ENCODE results near the gene CHRND.

CHRND gene

GRCh38 chr2:232488097-232488711, 37.8 kb upstream of the CHRND start:
- peak; percentile 50 for DNase-seq

- peak; percentile 13 for DNase-seq
Observed at GRCh38 chr2:232488721-232489300, 37.1 kb upstream of the CHRND start.

DNA sequence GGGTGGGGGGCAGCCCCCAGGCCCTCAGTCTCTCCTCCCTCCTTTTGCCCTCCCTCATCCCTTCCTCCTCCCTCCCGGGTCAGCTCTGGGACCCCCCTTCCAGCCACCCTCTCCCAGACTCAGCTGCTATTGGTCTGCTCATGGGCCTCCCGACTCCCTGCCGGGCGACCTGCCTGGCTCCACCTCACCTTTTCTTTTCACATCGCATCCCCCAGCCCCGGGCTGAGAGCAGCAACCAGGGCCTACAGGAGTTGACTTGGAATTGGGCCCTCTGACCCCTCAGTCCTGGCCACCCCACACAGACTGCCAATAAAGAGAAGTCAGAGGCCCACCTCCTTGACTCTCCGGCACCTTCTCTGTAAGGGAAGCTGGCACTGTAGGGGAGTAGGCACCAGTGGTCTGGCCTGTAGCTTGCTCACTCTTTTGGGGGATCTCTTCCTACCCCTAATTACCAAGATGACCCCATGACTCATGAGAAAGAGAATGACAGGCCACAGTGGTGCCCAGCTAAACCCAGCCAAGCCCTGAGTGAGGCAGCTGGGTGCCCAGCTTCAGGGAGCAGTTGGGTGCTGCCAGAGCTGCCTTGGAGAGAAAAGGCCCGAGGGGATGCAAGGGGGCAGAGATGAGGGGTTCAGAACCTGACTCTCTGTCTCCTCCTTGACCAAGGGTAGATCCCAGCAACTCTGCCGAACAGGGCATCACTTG, 36.3 kb upstream of the CHRND start:
- DNase-seq, result peak; percentile 17

- DNase-seq, result no peak
Observed at GRCh38 chr2:232490221-232491138, 35.5 kb upstream of the CHRND start.

GRCh38 chr2:232491139-232491780, 34.7 kb upstream of the CHRND start:
- no peak for DNase-seq

DNA sequence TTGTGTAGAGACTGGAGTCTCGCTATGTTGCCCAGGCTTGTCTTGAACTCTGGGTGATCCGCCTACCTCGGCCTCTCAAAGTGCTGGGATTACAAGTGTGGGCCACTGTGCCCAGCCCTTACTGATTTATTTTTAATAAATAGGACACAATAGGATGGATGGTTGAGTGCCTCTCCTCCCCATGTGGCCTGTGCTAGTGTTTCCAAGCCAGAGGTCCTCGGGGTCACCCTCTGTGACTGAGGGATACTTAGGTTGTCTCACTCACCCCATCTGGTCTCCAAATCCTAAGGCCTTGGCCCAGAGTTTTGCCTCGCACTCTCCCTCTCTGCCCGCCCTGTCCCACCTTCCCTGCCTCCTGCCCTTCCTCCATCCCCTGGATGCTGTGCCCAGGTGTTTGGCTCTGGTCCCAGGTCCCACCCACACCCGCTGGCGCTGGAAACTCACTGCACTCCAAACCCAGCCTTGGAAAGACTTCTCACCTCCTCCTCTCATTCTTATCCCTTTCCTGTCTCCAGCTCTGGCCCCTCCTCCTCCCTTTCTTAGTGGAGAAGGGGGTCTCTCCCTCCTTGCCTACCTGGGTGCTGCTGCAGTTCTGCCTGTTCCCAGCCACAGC, 33.6 kb upstream of the CHRND start:
- no peak for DNase-seq

DNA sequence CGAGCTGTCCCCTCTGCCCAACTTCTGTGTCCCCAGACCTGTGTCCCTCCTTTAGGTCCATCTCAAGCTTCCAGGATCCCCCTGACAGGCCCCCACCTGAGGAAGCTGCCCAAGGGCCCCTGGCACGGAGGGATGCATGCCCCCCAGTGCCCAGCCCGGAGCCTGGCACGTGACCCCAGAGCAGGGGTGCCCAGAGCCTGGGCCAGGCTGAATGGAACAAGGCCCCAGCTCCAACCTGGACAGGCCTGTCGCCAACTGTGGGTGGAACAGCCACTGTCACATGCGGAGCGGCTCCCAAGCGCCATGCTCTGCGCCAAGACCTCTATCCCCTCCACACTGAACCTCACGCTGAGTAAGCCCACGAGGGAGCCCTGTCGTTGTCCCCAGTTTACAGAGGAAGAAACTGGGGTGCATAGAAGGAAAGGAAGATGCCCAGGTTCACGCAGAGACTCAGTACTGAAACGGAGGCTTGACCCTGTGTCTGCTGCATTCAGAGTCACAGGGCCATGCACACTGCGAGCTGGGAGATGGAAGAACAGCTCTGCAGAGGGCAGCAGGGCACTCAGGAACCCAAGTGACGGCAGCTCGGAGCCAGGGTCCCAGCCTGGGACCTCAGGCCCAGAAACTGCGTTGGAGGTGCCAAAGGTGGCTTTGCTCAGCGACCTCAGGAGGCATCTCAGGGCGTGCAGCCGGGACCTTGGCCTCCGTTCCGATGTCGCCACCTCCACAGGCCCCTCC, 32.8 kb upstream of the CHRND start:
- DNase-seq, result no peak

GRCh38 chr2:232493701-232494474, 32.1 kb upstream of the CHRND start:
- no peak for DNase-seq

DNA sequence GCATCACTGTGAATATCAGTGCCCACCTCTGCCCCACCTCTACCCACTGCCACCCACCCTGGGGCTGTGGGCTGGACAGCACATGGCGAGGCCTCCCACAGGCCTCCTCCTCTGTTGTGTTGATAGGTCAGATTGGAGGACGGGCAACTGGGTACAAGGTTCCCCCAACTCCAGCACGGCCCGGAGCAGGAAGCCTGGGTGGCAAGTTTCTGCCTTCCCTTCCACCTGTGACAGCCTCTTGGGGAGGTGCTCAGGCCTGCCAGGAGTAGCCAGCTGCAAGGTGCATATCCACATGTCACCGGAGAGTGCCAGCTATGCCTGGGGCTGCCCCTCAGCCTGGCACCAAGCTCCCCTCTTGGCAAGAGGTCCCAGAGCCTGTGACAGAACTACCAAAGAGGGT, 31.4 kb upstream of the CHRND start:
- no peak for DNase-seq

GRCh38 chr2:232495292-232495691, 30.7 kb upstream of the CHRND start:
- DNase-seq, result no peak

DNA sequence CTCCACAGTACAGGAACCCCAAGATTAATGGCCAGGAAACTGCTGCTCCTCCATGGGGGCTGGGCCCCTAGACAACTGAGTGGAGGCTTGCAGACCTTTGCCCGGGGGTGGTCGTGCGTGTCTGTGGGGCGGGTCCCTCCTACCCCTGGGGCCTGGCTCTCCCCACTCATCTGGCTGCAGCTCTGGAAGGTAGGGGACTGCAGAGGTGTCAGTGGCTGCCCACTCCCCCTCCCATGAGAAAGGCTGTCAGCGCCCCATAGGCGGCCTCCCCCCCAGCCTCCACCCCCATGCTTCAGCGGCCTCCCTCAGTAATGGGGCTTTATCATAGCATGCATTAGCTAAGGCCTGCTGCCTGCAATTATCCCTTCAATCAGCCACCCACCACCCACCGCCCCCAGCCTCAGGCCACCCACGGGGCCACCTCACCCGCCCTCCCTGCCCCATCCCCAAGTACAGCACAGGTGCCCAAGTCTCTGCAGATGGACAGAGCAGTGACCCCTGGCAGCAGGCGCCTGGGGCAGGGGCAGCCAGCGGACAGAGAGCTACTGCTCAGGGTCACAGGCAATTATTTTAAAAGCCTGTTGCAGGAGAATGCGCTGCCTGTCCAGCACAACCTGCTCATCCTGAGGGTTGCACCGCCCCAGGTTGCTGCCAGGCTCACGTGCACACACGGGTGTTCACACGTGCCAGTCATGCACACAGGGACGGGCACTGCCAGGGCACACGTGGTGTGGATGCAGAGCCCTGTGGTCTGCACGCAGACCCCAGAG, 29.3 kb upstream of the CHRND start:
- DNase-seq, result no peak

- no peak for DNase-seq
Observed at GRCh38 chr2:232497348-232497747, 28.6 kb upstream of the CHRND start.

- no peak for DNase-seq
Observed at GRCh38 chr2:232498452-232498851, 27.5 kb upstream of the CHRND start.

DNA sequence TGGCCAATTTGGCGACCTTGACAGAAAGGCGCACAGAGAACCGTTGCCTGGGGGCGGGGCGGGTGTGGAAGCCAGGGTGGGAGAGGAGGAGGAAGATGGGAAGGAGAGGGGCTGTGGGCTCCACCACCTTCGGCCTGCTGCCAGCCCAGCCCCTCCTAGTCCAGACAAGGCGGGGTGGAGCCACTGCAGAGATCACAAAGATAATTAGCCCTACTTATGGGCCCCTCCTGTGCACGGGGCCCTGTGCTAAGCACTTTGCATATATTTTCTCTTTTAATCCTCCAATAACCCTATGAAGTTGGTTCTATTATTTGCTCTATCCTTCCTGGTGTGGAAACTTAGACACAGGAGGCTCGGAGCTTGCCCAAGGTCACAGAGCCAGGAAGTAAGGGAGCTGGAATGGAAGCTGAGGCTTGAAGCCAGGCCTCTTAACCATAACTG, 24.6 kb upstream of the CHRND start:
- DNase-seq, result no peak

GRCh38 chr2:232501794-232502390, 24.1 kb upstream of the CHRND start:
- no peak for DNase-seq

DNA sequence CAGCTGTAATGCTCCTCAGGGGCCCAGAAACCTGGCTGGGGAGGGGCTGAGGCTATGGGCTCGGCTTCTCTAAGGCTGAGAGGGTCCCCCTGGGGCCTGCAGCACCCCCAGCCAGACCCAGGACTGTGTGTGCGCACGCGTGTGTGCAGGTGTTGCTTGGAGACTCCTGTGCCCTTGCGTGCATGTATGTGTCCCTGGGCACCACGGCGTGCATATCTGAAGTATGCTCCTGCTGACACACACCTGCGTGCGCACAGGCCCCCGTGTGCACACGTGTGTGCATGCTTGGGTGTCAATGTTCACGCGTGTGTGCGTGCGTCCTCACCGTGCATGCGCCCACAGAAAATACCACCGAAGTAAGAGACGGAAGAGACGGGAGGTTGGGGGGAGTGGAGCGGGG, 23.4 kb upstream of the CHRND start:
- no peak for DNase-seq

- no peak for DNase-seq
Observed at GRCh38 chr2:232502911-232503808, 22.8 kb upstream of the CHRND start.

DNA sequence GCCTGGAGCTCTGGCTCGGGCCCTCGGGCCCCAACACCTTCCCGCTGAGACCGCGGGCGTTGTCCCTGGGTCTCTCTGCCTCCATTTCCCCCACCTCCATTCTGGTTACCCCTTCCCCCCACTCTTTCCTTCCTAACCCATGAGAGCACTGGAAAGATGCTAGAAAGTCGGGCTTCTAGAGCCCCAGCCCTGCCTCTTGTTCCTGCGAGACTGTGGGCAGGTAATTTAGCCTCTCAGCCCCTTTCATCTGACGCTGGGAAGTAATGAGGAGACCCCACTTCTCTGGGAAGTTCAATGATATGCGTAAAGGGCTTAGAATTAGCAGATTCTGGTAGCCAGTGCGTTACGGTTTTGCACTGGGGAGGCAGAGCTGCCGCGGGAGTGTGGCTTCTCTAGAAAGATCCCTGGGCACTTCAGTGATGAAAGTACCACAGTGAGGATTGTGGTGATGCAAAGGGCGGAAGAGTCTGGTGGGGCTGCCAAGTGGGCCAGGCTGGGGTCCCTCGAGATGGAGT, 22.1 kb upstream of the CHRND start:
- DNase-seq, result no peak

All from 8988T (cell line).